Astrocyte (in vitro differentiated cells and primary cell): ENCODE measurements around the gene RTN4IP1.

ENCODE experiments used
- CTCF ChIP-seq: IDR thresholded peaks from 2 replicates; pipeline ENCODE4 v1.5.1; 2011; ENCODE audit warnings: low read depth, mild to moderate bottlenecking, inconsistent platforms, low read length, moderate library complexity; ENCODE audit not compliant: insufficient read depth
- EZH2 ChIP-seq: IDR thresholded peaks from 2 replicates; pipeline ENCODE4 v1.6.1; 2012; ENCODE audit warnings: mild to moderate bottlenecking, low read length, inconsistent platforms; ENCODE audit not compliant: insufficient read depth

- no peak for TF ChIP-seq CTCF
- no peak for TF ChIP-seq EZH2
These were observed 83.0 kb downstream of the RTN4IP1 start for GRCh38 chr6:106546261-106546690.
